ENCODE data around the gene ENTR1.

ENTR1 gene

GRCh38 chr9:136398286-136398685 is 12.1 kb downstream of the ENTR1 start:
- H3K4me1 ChIP-seq (ENCODE audit: control insufficient read depth, insufficient read depth, low read length): no peaks in the 10 kb centered on the region
- TF ChIP-seq ZNF639 (tag by site-specific recombination; IDR thresholded peaks at IDR 0.05): no peak
- no peak for TF ChIP-seq ZNF426 (tag by site-specific recombination; IDR thresholded peaks at IDR 0.05)
- no peak for TF ChIP-seq ZNF488 (tag by site-specific recombination; IDR thresholded peaks at IDR 0.05)
- TF ChIP-seq ZBTB6 (tag by site-specific recombination; IDR thresholded peaks at IDR 0.05): no peak
- TF ChIP-seq ZBTB17 (tag by site-specific recombination; IDR thresholded peaks at IDR 0.05): no peak
- no peak for TF ChIP-seq ZEB2 (tag by site-specific recombination; IDR thresholded peaks at IDR 0.05)
- TF ChIP-seq SP7 (tag by site-specific recombination; IDR thresholded peaks at IDR 0.05): no peak
- TF ChIP-seq ZNF175 (tag by site-specific recombination; IDR thresholded peaks at IDR 0.05): no peak
- TF ChIP-seq KLF7 (tag by site-specific recombination; IDR thresholded peaks at IDR 0.05; ENCODE audit: borderline replicate concordance): no peak
- no peak for TF ChIP-seq ZSCAN16 (tag by site-specific recombination; IDR thresholded peaks at IDR 0.05)
- no peak for TF ChIP-seq ZBTB11 (tag by site-specific recombination; conservative IDR thresholded peaks at IDR 0.05; ENCODE audit: low read depth)
- TF ChIP-seq ZBTB8A (tag by site-specific recombination; IDR thresholded peaks at IDR 0.05): no peak
- TF ChIP-seq ZNF830 (tag by site-specific recombination; IDR thresholded peaks at IDR 0.05; ENCODE audit: low read depth): no peak
- no peak for TF ChIP-seq ZNF561 (tag by site-specific recombination; IDR thresholded peaks at IDR 0.05; ENCODE audit: borderline replicate concordance)
- TF ChIP-seq ZNF660 (tag by site-specific recombination; IDR thresholded peaks at IDR 0.05): no peak
- no peak for TF ChIP-seq ZSCAN18 (tag by site-specific recombination; IDR thresholded peaks at IDR 0.05)
- TF ChIP-seq ZSCAN30 (tag by site-specific recombination; IDR thresholded peaks at IDR 0.05): no peak
- no peak for TF ChIP-seq ZNF211 (tag by site-specific recombination; IDR thresholded peaks at IDR 0.05; ENCODE audit: low read depth)
- no peak for TF ChIP-seq ZNF146 (tag by site-specific recombination; IDR thresholded peaks at IDR 0.05)
- H3K9me3 ChIP-seq (ENCODE audit: control insufficient read depth, insufficient read depth, low read depth, low read length): no peaks in the 10 kb centered on the region
- peaks cover 10 to 73% of the 10 kb centered on the region in 2 experiments for H3K36me3 ChIP-seq (ENCODE audit: control insufficient read depth in 2 of 2, insufficient read depth in 1 of 2, low read length in 2 of 2)
- ChIA-PET POLR2A (interaction anchor here (0.7 to 1.1 kb wide), 3 partner anchors 9 to 36 kb away, joined by 4 to 8 read pairs (median 4); no protein-coding TSS in a partner anchor), CTCF (interaction anchor here (0.6 to 3.3 kb wide), 4 partner anchors 10 to 77 kb away, joined by 3 to 13 read pairs (median 4); no protein-coding TSS in a partner anchor)
- H3K27ac ChIP-seq (ENCODE audit: extremely low read depth, low read depth, low read length): no peak overlapping the region; the same call in 1 of the 2 replicates
- H3K4me3 ChIP-seq (ENCODE audit: low read depth, low read length): no peak overlapping the region; the same call in 1 of the 2 replicates

Data from HEK293 (cell line).